ENCODE measurements around the gene CCSER2.

- no peak for TF ChIP-seq EP300 (IDR thresholded peaks at IDR 0.05)
- TF ChIP-seq CTCF (IDR thresholded peaks at IDR 0.05): no peak
- TF ChIP-seq POLR2A (IDR thresholded peaks at IDR 0.05): no peak
These were observed 35.2 kb upstream of the CCSER2 start for GRCh38 chr10:84293171-84293570.

Measured in tibial nerve (tissue), 4 donors.